Measurements from ENCODE around the gene NIPAL3.

NIPAL3 gene

DNA sequence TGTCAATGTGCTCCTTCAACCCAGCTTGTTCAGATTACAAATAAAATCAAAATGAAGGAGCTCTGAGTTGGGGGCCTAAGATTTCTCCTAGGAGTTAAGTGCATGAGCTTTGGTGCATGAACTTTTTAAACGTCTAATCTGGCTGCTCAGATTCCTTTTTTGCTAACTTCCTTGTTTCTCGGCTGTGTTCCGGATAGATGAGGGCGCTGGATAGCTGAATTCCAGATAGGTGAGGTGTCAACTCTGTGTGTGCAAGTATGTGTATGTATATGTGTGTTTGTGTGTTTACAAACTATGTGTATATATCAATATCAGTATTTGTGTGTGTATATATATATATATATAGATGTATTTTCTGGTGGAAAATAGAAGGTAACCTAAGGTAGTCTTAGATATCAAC is 49.5 kb downstream of the NIPAL3 start:
- no peak for TF ChIP-seq CTCF (IDR thresholded peaks at IDR 0.05; ENCODE audit: insufficient read depth, low read depth, low read length, missing control alignments)
- no peak overlapping the region for H3K4me3 ChIP-seq (ENCODE audit: low read depth, low read length)
- DNase-seq (ENCODE audit: low read depth), result no peak

GRCh38 chr1:24465638-24466037 is 50.0 kb downstream of the NIPAL3 start:
- no peak for TF ChIP-seq CTCF (IDR thresholded peaks at IDR 0.05; ENCODE audit: insufficient read depth, low read depth, low read length, missing control alignments)
- no peak overlapping the region for H3K4me3 ChIP-seq (ENCODE audit: low read depth, low read length)
- no peak for DNase-seq (ENCODE audit: low read depth)

DNA sequence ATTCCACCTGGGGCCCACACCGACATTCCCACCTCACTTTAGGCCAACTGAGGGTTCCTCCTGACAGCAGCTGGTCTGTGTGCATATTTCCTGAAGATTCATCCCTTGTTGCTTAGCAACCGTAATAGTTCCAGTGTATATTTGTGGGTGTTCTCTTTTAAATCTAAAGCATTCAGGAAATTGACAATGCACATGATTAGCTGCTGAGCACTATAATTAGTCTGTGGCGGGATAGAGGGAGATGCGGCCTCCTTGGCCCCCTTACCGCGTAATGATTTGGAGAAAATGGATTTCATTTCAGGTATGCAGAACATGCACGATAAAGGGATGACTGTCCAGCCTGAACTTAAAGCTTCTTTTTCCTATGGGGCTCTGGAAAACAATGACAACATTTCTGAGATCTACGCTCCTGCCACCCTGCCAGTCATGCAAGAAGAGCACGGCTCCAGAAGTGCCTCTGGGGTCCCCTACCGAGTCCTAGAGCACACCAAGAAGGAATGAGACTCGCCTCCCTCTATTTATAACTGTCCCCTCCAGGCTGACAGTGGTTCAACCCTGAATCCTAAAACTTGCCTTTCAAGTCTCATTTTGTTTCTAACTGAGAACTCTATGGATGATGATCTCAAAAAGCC is 53.2 kb downstream of the NIPAL3 start:
- no peak overlapping the region for H3K4me3 ChIP-seq (ENCODE audit: low read depth, low read length)
- no peak for DNase-seq (ENCODE audit: low read depth)
- no peak for TF ChIP-seq CTCF (IDR thresholded peaks at IDR 0.05; ENCODE audit: insufficient read depth, low read depth, low read length, missing control alignments)

GRCh38 chr1:24470592-24470991 is 55.0 kb downstream of the NIPAL3 start:
- TF ChIP-seq CTCF (IDR thresholded peaks at IDR 0.05; ENCODE audit: insufficient read depth, low read depth, low read length, missing control alignments), result no peak
- no peak overlapping the region for H3K4me3 ChIP-seq (ENCODE audit: low read depth, low read length)
- DNase-seq (ENCODE audit: low read depth), result no peak

GRCh38 chr1:24472527-24473251 is 57.1 kb downstream of the NIPAL3 start:
- H3K4me3 ChIP-seq (ENCODE audit: low read depth, low read length), result no peak overlapping the region
- DNase-seq (ENCODE audit: low read depth), result no peak
- no peak for TF ChIP-seq CTCF (IDR thresholded peaks at IDR 0.05; ENCODE audit: insufficient read depth, low read depth, low read length, missing control alignments)

DNA sequence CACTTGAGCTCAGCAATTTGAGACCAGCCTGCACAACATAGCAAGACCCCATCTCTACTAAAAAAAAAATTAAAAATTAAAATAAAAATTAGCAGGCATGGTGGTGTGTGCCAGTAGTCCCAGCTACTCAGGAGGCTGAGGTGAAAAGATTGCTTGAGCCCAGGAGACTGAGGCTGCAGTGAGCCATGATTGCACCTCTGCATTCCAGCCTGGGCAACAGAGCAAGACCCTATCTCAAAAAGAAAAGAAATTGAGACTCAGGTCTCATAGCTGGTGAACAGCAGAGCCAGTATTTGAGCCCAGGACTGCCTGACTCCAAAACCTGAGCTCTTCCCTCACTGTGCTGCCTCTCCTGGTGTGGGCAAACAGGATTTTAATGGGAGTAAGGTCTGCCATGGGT is 58.6 kb downstream of the NIPAL3 start:
- TF ChIP-seq CTCF (IDR thresholded peaks at IDR 0.05; ENCODE audit: insufficient read depth, low read depth, low read length, missing control alignments), result no peak
- no peak for DNase-seq (ENCODE audit: low read depth)
- no peak overlapping the region for H3K4me3 ChIP-seq (ENCODE audit: low read depth, low read length)

GRCh38 chr1:24475700-24476099 is 60.1 kb downstream of the NIPAL3 start:
- TF ChIP-seq CTCF (IDR thresholded peaks at IDR 0.05; ENCODE audit: insufficient read depth, low read depth, low read length, missing control alignments), result no peak
- no peak overlapping the region for H3K4me3 ChIP-seq (ENCODE audit: low read depth, low read length)
- no peak for DNase-seq (ENCODE audit: low read depth)

All from GM12865 (cell line).